Peyer's patch (tissue), 4 donors: ENCODE results near the gene GULP1. TPM values are rescaled to one million over a fixed set of nuclear protein-coding genes. Genes with fewer than 3 reads are reported as not detected.

Experiments
- DNase-seq, 3 donors: peaks; one replicate each; pipeline ENCODE4 v3.0.0-alpha.2; 2017 to 2019
- H3K27ac ChIP-seq, 4 donors: fragments of 200-600 bp; sonication (generic); one replicate each; pipeline ENCODE4 v1.5.1; 2016 to 2019
- H3K27me3 ChIP-seq, 2 donors: fragments of 200-600 bp; sonication (generic); one replicate each; pipeline ENCODE4 v1.5.1; 2019
- H3K36me3 ChIP-seq, 3 donors: fragments of 200-600 bp; sonication (generic); one replicate each; pipeline ENCODE4 v1.5.1; 2016 to 2019
- H3K4me1 ChIP-seq, 4 donors: fragments of 200-600 bp; sonication (generic); one replicate each; pipeline ENCODE4 v1.5.1; 2016 to 2019
- H3K4me3 ChIP-seq, 4 donors: fragments of 200-600 bp; sonication (generic); 1 replicate in 3 of 4; 2 replicates in 1 of 4; pipeline ENCODE4 v1.5.1; 2016 to 2019; ENCODE audit warnings: mild to moderate bottlenecking in 1 of 4
- H3K9me3 ChIP-seq, 4 donors: fragments of 200-600 bp; sonication (generic); one replicate each; pipeline ENCODE4 v1.5.1; 2016 to 2019; ENCODE audit warnings: mild to moderate bottlenecking in 1 of 4
- CTCF ChIP-seq, 6 experiments: fragments of 450-650 bp in 4 of 6; fragments of 200-600 bp in 2 of 6; sonication (generic) in 1 of 6; IDR thresholded peaks; one replicate each; pipeline ENCODE4 v1.5.1; 2017 to 2019; ENCODE audit warnings: antibody characterized with exemption in 6 of 6, mild to moderate bottlenecking in 3 of 6, moderate library complexity in 1 of 6
- POLR2A ChIP-seq, 2 donors: fragments of 450-650 bp; IDR thresholded peaks; one replicate each; pipeline ENCODE4 v1.5.1; 2017; ENCODE audit warnings: antibody characterized with exemption in 2 of 2, mild to moderate bottlenecking in 2 of 2, moderate library complexity in 2 of 2
- total RNA-seq, 4 donors: library from RNA; depleted of rRNA; stranded (reverse); fragments of >200 nt; gene quantifications; one replicate each; pipeline ENCODE4 v1.1.0, GENCODE V29; 2016

Gene GULP1
- total RNA-seq, 4 donors from 2014 or later = 18.8 to 101 (median 29.3) TPM

GRCh38 chr2:188365058-188365641 lies 73.5 kb downstream of the GULP1 start:
- H3K9me3 ChIP-seq = no peaks in the 10 kb centered on the region
- H3K4me3 ChIP-seq = no peak overlapping the region
- no peaks in the 10 kb centered on the region for H3K27me3 ChIP-seq
- no peak for DNase-seq
- no peak for TF ChIP-seq POLR2A (IDR thresholded peaks at IDR 0.05)
- TF ChIP-seq CTCF (IDR thresholded peaks at IDR 0.05) = no peak
- H3K36me3 ChIP-seq = no peaks in the 10 kb centered on the region
- H3K27ac ChIP-seq = no peak overlapping the region
- no peaks in the 10 kb centered on the region for H3K4me1 ChIP-seq

GRCh38 chr2:188367164-188367563 lies 75.5 kb downstream of the GULP1 start:
- Histone ChIP-seq H3K4me3 (no peak overlapping the region), H3K9me3 (no peaks in the 10 kb centered on the region), H3K27me3 (no peaks in the 10 kb centered on the region), H3K36me3 (no peaks in the 10 kb centered on the region), H3K27ac (no peak overlapping the region), H3K4me1 (no peaks in the 10 kb centered on the region)
- no peak for DNase-seq
- no peak for TF ChIP-seq POLR2A (IDR thresholded peaks at IDR 0.05)
- no peak for TF ChIP-seq CTCF (IDR thresholded peaks at IDR 0.05)

- Histone ChIP-seq H3K4me3 (no peak overlapping the region), H3K9me3 (no peaks in the 10 kb centered on the region), H3K36me3 (no peaks in the 10 kb centered on the region), H3K4me1 (no peaks in the 10 kb centered on the region), H3K27me3 (no peaks in the 10 kb centered on the region), H3K27ac (no peak overlapping the region)
- TF ChIP-seq POLR2A (IDR thresholded peaks at IDR 0.05) (no peak), CTCF (IDR thresholded peaks at IDR 0.05) (peak in 4 of 6 experiments; percentile 47 to 75 (median 73))
- DNase-seq = peak in 1 of 3 donors; percentile 58
Measured at GRCh38 chr2:188369365-188369764, 77.7 kb downstream of the GULP1 start.

- H3K27ac ChIP-seq = no peak overlapping the region
- TF ChIP-seq CTCF (IDR thresholded peaks at IDR 0.05) (no peak), POLR2A (IDR thresholded peaks at IDR 0.05) (no peak)
- H3K4me1 ChIP-seq = no peaks in the 10 kb centered on the region
- no peaks in the 10 kb centered on the region for H3K9me3 ChIP-seq
- no peaks in the 10 kb centered on the region for H3K36me3 ChIP-seq
- DNase-seq = no peak
- no peaks in the 10 kb centered on the region for H3K27me3 ChIP-seq
- H3K4me3 ChIP-seq = no peak overlapping the region
Measured at GRCh38 chr2:188378371-188378950, 86.8 kb downstream of the GULP1 start.

- no peaks in the 10 kb centered on the region for H3K4me1 ChIP-seq
- no peaks in the 10 kb centered on the region for H3K9me3 ChIP-seq
- no peaks in the 10 kb centered on the region for H3K27me3 ChIP-seq
- peaks cover 0 to under 1% (median 0%) of the 10 kb centered on the region in 3 donors for H3K36me3 ChIP-seq
- TF ChIP-seq CTCF (IDR thresholded peaks at IDR 0.05) (no peak), POLR2A (IDR thresholded peaks at IDR 0.05) (no peak)
- no peak for DNase-seq
- H3K27ac ChIP-seq = no peak overlapping the region
- H3K4me3 ChIP-seq = no peak overlapping the region
Measured at GRCh38 chr2:188379748-188380147, 88.1 kb downstream of the GULP1 start.
